GM12891 (cell line): ENCODE measurements around the gene LHFPL6.

Experiments used
- PAX5 ChIP-seq: IDR thresholded peaks from 2 replicates; pipeline ENCODE4 v1.6.1; 2011; ENCODE audit warnings: low read length, moderate library complexity, mild to moderate bottlenecking; ENCODE audit not compliant: insufficient read depth, severe bottlenecking
- POLR2A ChIP-seq: IDR thresholded peaks from 2 replicates; pipeline ENCODE4 v1.6.1; 2011; ENCODE audit warnings: low read depth, low read length, control low read depth
- POLR2AphosphoS5 ChIP-seq: IDR thresholded peaks from 2 replicates; pipeline ENCODE4 v1.6.1; 2011; ENCODE audit warnings: low read depth, low read length, control low read depth
- SPI1 ChIP-seq: IDR thresholded peaks from 2 replicates; pipeline ENCODE4 v1.6.1; 2011; ENCODE audit warnings: low read depth, low read length, control low read depth
- TAF1 ChIP-seq: IDR thresholded peaks from 2 replicates; pipeline ENCODE4 v1.6.1; 2011; ENCODE audit warnings: low read depth, low read length, control low read depth

DNA sequence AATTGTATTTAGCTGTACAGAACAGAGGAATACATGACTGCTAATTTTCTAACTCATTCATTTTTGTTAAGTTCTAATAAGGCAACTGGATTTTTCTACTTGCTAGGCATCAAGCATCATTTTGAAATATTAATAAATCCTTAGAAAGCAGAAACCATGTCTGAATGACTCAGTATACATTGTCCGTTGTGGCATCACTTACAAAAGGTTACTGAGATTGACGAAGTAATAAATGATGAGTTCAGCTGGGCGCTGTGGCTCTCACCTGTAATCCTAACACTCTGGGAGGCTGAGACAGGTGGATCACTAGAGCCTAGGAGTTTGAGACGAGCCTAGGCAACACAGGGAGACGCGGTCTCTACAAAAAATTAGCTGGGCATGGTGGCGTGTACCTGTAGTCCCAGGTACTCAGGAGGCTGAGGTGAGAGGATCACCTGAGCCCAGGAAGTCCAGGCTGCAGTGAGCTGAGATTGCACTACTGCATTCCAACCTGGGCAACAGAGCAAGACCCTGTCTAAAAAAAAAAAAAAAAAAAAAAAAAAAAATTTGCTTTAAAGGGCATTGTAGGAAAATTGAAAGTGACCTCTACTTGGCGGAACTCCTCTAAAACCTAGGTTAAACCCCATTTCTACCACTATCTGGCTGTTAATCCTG is 36.6 kb downstream of the LHFPL6 start:
- no peak for TF ChIP-seq POLR2A
- TF ChIP-seq TAF1: no peak
- TF ChIP-seq POLR2AphosphoS5: no peak
- TF ChIP-seq SPI1: no peak
- TF ChIP-seq PAX5: no peak
